IMR-90 (cell line): ENCODE results near the gene GAB1.

Experiments used
- BHLHE40 ChIP-seq: fragments of 150-350 bp; IDR thresholded peaks from 2 replicates; pipeline ENCODE4 v1.6.1; 2016; ENCODE audit warnings: mild to moderate bottlenecking, low read depth, low read length
- CHD1 ChIP-seq: IDR thresholded peaks from 2 replicates; pipeline ENCODE4 v1.6.1; 2012; ENCODE audit warnings: low read depth, low read length, improper control_type of control experiment
- FOS ChIP-seq: fragments of 150-350 bp; IDR thresholded peaks from 2 replicates; pipeline ENCODE4 v1.6.1; 2016; ENCODE audit warnings: low read depth, low read length
- MAFK ChIP-seq: IDR thresholded peaks from 2 replicates; pipeline ENCODE4 v1.6.1; 2012; ENCODE audit warnings: low read depth, low read length, improper control_type of control experiment
- MAZ ChIP-seq: IDR thresholded peaks from 2 replicates; pipeline ENCODE4 v1.6.1; 2012; ENCODE audit warnings: low read depth, mild to moderate bottlenecking, low read length, improper control_type of control experiment, moderate library complexity, borderline replicate concordance
- MXI1 ChIP-seq: IDR thresholded peaks from 2 replicates; pipeline ENCODE4 v1.6.1; 2012; ENCODE audit warnings: low read depth, mild to moderate bottlenecking, low read length, moderate library complexity, borderline replicate concordance
- POLR2A ChIP-seq: IDR thresholded peaks from 2 replicates; pipeline ENCODE4 v1.6.1; 2012; ENCODE audit warnings: mild to moderate bottlenecking, low read depth, low read length
- RAD21 ChIP-seq: IDR thresholded peaks from 2 replicates; pipeline ENCODE4 v1.6.1; 2012; ENCODE audit warnings: low read length, improper control_type of control experiment
- RCOR1 ChIP-seq: IDR thresholded peaks from 2 replicates; pipeline ENCODE4 v1.6.1; 2012; ENCODE audit warnings: mild to moderate bottlenecking, low read length, improper control_type of control experiment; ENCODE audit not compliant: insufficient replicate concordance
- SMC3 ChIP-seq: fragments of 150-350 bp; IDR thresholded peaks from 2 replicates; pipeline ENCODE4 v1.6.1; 2016; ENCODE audit warnings: low read depth, mild to moderate bottlenecking, antibody characterized with exemption, low read length, moderate library complexity
- TF ChIP-seq, protein P1 (sequence below): fragments of 150-350 bp; IDR thresholded peaks from 2 replicates; pipeline ENCODE4 v1.6.1; 2016; ENCODE audit warnings: low read depth, mild to moderate bottlenecking, low read length, moderate library complexity, borderline replicate concordance
- TF ChIP-seq, protein P2 (sequence below): conservative IDR thresholded peaks from 2 replicates; pipeline ENCODE4 v1.5.1; 2012; ENCODE audit warnings: mild to moderate bottlenecking, low read depth, low read length, improper control_type of control experiment
- TF ChIP-seq, protein P3 (sequence below): fragments of 150-350 bp; IDR thresholded peaks from 2 replicates; pipeline ENCODE4 v1.6.1; 2017; ENCODE audit warnings: mild to moderate bottlenecking, antibody characterized with exemption, low read length, low read depth

DNA sequence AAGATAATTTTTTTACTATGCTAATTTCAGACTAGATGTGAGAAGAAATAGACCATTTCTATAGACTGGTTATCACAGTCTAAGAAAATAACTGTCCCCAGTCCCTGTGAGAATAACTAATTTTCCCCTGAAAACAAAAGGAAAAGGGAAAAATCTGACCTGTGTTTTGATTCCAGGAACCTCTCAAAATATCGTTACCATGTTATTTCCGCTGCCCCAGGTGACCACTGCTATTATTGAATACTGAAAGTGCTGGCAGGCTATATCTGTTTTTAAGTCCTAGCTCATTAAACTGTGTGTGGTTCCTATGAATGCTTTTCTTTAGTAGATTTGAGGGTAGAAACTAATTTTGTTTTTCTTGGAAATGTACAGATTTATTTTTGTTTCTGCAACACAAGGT, 83.6 kb downstream of the GAB1 start:
- TF ChIP-seq, protein P1, sequence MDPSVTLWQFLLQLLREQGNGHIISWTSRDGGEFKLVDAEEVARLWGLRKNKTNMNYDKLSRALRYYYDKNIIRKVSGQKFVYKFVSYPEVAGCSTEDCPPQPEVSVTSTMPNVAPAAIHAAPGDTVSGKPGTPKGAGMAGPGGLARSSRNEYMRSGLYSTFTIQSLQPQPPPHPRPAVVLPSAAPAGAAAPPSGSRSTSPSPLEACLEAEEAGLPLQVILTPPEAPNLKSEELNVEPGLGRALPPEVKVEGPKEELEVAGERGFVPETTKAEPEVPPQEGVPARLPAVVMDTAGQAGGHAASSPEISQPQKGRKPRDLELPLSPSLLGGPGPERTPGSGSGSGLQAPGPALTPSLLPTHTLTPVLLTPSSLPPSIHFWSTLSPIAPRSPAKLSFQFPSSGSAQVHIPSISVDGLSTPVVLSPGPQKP = no peak
- TF ChIP-seq POLR2A (no peak), MAFK (no peak), RAD21 (no peak), FOS (no peak), MAZ (no peak), MXI1 (no peak), SMC3 (no peak), CHD1 (no peak), RCOR1 (no peak), BHLHE40 (no peak)
- TF ChIP-seq, protein P2, sequence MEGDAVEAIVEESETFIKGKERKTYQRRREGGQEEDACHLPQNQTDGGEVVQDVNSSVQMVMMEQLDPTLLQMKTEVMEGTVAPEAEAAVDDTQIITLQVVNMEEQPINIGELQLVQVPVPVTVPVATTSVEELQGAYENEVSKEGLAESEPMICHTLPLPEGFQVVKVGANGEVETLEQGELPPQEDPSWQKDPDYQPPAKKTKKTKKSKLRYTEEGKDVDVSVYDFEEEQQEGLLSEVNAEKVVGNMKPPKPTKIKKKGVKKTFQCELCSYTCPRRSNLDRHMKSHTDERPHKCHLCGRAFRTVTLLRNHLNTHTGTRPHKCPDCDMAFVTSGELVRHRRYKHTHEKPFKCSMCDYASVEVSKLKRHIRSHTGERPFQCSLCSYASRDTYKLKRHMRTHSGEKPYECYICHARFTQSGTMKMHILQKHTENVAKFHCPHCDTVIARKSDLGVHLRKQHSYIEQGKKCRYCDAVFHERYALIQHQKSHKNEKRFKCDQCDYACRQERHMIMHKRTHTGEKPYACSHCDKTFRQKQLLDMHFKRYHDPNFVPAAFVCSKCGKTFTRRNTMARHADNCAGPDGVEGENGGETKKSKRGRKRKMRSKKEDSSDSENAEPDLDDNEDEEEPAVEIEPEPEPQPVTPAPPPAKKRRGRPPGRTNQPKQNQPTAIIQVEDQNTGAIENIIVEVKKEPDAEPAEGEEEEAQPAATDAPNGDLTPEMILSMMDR = no peak
- TF ChIP-seq, protein P3, sequence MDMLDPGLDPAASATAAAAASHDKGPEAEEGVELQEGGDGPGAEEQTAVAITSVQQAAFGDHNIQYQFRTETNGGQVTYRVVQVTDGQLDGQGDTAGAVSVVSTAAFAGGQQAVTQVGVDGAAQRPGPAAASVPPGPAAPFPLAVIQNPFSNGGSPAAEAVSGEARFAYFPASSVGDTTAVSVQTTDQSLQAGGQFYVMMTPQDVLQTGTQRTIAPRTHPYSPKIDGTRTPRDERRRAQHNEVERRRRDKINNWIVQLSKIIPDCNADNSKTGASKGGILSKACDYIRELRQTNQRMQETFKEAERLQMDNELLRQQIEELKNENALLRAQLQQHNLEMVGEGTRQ = no peak
